Measurements from ENCODE around the gene APEH. TPM values are rescaled to one million over a fixed set of nuclear protein-coding genes. Genes with fewer than 3 reads are reported as not detected.
A peak's percentile ranks its signal among the peaks of the same experiment; 100 is the strongest.

APEH gene
- total and polyA plus RNA-seq, 2 of the 13 experiments (the other 11 are each of a cell fraction or from before 2014, with no cell fraction given) = 116 to 130 TPM

DNA sequence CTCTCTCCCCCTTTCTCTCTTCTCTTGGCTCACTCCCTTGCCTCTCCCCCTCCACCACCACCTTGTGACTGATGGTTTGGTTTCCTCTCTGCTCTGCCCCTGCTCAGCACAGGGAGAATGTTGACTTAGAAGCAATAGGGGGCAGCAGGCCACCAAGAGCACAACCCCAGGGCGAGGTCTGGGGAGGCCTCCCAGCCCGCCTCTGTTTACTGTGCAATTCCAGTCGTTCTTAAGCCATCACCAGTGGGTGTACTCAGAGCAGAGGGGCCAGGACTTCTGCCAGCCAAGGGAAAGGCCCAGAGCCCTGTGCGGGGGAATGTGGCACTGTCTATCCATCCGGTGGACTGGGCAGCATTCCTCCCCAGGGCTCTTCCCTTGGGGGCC is 5.7 kb upstream of the APEH start (continued):
- TF ChIP-seq ZNF501 (CRISPR knock-in tag; IDR thresholded peaks at IDR 0.05) (peak; percentile 40; the same call in 1 of the 2 replicates), RBFOX2 (IDR thresholded peaks at IDR 0.05; ENCODE audit: low read depth, low read length) (no peak), SSRP1 (CRISPR knock-in tag; IDR thresholded peaks at IDR 0.05) (peak; percentile 61; the same call in 1 of the 2 replicates), FOXP1 (IDR thresholded peaks at IDR 0.05) (no peak), FOXP1 (CRISPR knock-in tag; IDR thresholded peaks at IDR 0.05) (peak; percentile 88), TEAD3 (CRISPR knock-in tag; optimal IDR thresholded peaks at IDR 0.05; ENCODE audit: borderline replicate concordance) (peak; percentile 96), ONECUT2 (CRISPR knock-in tag; IDR thresholded peaks at IDR 0.05) (no peak), ZNF547 (CRISPR knock-in tag; IDR thresholded peaks at IDR 0.05) (no peak), TCF7L2 (IDR thresholded peaks at IDR 0.05; ENCODE audit: low read depth, low read length) (no peak), HMG20B (CRISPR knock-in tag; conservative IDR thresholded peaks at IDR 0.05) (peak; percentile 52; the same call in 1 of the 2 replicates), ZNF577 (CRISPR knock-in tag; IDR thresholded peaks at IDR 0.05; ENCODE audit: borderline replicate concordance, low read depth) (no peak), RARG (CRISPR knock-in tag; IDR thresholded peaks at IDR 0.05; ENCODE audit: low read depth) (no peak), ZSCAN9 (CRISPR knock-in tag; IDR thresholded peaks at IDR 0.05; ENCODE audit: borderline replicate concordance) (peak; percentile 58), ZBTB20 (CRISPR knock-in tag; IDR thresholded peaks at IDR 0.05; ENCODE audit: borderline replicate concordance, low read depth) (no peak), ZNF775 (CRISPR knock-in tag; IDR thresholded peaks at IDR 0.05; ENCODE audit: borderline replicate concordance) (no peak), CEBPG (CRISPR knock-in tag; IDR thresholded peaks at IDR 0.05) (peak; percentile 73), NRL (CRISPR knock-in tag; IDR thresholded peaks at IDR 0.05; ENCODE audit: borderline replicate concordance) (0 out of 2 replicates have a peak, but pooled peaks have one; percentile 32), NR2F6 (IDR thresholded peaks at IDR 0.05) (peak; percentile 85), NR2F6 (CRISPR knock-in tag; IDR thresholded peaks at IDR 0.05) (peak; percentile 90)
- TF ChIP-seq, protein P1, sequence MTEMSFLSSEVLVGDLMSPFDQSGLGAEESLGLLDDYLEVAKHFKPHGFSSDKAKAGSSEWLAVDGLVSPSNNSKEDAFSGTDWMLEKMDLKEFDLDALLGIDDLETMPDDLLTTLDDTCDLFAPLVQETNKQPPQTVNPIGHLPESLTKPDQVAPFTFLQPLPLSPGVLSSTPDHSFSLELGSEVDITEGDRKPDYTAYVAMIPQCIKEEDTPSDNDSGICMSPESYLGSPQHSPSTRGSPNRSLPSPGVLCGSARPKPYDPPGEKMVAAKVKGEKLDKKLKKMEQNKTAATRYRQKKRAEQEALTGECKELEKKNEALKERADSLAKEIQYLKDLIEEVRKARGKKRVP (CRISPR knock-in tag; IDR thresholded peaks at IDR 0.05) = peak in 1 of 2 experiments; percentile 55; a peak in 1 of 4 replicates
- TF ChIP-seq, protein P2, sequence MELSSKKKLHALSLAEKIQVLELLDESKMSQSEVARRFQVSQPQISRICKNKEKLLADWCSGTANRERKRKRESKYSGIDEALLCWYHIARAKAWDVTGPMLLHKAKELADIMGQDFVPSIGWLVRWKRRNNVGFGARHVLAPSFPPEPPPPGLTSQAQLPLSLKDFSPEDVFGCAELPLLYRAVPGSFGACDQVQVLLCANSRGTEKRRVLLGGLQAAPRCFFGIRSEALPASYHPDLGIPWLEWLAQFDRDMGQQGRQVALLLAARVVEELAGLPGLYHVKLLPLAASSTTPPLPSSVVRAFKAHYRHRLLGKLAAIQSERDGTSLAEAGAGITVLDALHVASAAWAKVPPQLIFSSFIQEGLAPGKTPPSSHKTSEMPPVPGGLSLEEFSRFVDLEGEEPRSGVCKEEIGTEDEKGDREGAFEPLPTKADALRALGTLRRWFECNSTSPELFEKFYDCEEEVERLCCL (CRISPR knock-in tag; IDR thresholded peaks at IDR 0.05; ENCODE audit: borderline replicate concordance) = no peak
- TF ChIP-seq, protein P3, sequence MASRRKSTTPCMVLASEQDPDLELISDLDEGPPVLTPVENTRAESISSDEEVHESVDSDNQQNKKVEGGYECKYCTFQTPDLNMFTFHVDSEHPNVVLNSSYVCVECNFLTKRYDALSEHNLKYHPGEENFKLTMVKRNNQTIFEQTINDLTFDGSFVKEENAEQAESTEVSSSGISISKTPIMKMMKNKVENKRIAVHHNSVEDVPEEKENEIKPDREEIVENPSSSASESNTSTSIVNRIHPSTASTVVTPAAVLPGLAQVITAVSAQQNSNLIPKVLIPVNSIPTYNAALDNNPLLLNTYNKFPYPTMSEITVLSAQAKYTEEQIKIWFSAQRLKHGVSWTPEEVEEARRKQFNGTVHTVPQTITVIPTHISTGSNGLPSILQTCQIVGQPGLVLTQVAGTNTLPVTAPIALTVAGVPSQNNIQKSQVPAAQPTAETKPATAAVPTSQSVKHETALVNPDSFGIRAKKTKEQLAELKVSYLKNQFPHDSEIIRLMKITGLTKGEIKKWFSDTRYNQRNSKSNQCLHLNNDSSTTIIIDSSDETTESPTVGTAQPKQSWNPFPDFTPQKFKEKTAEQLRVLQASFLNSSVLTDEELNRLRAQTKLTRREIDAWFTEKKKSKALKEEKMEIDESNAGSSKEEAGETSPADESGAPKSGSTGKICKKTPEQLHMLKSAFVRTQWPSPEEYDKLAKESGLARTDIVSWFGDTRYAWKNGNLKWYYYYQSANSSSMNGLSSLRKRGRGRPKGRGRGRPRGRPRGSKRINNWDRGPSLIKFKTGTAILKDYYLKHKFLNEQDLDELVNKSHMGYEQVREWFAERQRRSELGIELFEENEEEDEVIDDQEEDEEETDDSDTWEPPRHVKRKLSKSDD (CRISPR knock-in tag; IDR thresholded peaks at IDR 0.05; ENCODE audit: low read depth) = no peak
- TF ChIP-seq, protein P4, sequence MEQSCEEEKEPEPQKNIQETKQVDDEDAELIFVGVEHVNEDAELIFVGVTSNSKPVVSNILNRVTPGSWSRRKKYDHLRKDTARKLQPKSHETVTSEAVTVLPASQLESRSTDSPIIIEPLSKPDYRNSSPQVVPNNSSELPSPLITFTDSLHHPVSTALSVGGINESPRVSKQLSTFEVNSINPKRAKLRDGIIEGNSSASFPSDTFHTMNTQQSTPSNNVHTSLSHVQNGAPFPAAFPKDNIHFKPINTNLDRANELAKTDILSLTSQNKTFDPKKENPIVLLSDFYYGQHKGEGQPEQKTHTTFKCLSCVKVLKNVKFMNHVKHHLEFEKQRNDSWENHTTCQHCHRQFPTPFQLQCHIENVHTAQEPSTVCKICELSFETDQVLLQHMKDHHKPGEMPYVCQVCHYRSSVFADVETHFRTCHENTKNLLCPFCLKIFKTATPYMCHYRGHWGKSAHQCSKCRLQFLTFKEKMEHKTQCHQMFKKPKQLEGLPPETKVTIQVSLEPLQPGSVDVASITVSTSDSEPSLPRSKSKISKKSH (CRISPR knock-in tag; IDR thresholded peaks at IDR 0.05; ENCODE audit: borderline replicate concordance) = peak; percentile 32; the same call in 1 of the 2 replicates
- TF ChIP-seq, protein P5, sequence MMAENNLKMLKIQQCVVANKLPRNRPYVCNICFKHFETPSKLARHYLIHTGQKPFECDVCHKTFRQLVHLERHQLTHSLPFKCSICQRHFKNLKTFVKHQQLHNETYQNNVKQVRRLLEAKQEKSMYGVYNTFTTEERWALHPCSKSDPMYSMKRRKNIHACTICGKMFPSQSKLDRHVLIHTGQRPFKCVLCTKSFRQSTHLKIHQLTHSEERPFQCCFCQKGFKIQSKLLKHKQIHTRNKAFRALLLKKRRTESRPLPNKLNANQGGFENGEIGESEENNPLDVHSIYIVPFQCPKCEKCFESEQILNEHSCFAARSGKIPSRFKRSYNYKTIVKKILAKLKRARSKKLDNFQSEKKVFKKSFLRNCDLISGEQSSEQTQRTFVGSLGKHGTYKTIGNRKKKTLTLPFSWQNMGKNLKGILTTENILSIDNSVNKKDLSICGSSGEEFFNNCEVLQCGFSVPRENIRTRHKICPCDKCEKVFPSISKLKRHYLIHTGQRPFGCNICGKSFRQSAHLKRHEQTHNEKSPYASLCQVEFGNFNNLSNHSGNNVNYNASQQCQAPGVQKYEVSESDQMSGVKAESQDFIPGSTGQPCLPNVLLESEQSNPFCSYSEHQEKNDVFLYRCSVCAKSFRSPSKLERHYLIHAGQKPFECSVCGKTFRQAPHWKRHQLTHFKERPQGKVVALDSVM (CRISPR knock-in tag; IDR thresholded peaks at IDR 0.05) = peak; percentile 65; the same call in 1 of the 2 replicates
